ENCODE measurements around the gene IRF1.
"Not testable (repeated sequence)": the region's sequence is repeated elsewhere in the genome, so short reads cannot be mapped to it uniquely, and the experiment has no call there.

Gene IRF1, protein sequence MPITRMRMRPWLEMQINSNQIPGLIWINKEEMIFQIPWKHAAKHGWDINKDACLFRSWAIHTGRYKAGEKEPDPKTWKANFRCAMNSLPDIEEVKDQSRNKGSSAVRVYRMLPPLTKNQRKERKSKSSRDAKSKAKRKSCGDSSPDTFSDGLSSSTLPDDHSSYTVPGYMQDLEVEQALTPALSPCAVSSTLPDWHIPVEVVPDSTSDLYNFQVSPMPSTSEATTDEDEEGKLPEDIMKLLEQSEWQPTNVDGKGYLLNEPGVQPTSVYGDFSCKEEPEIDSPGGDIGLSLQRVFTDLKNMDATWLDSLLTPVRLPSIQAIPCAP

DNA sequence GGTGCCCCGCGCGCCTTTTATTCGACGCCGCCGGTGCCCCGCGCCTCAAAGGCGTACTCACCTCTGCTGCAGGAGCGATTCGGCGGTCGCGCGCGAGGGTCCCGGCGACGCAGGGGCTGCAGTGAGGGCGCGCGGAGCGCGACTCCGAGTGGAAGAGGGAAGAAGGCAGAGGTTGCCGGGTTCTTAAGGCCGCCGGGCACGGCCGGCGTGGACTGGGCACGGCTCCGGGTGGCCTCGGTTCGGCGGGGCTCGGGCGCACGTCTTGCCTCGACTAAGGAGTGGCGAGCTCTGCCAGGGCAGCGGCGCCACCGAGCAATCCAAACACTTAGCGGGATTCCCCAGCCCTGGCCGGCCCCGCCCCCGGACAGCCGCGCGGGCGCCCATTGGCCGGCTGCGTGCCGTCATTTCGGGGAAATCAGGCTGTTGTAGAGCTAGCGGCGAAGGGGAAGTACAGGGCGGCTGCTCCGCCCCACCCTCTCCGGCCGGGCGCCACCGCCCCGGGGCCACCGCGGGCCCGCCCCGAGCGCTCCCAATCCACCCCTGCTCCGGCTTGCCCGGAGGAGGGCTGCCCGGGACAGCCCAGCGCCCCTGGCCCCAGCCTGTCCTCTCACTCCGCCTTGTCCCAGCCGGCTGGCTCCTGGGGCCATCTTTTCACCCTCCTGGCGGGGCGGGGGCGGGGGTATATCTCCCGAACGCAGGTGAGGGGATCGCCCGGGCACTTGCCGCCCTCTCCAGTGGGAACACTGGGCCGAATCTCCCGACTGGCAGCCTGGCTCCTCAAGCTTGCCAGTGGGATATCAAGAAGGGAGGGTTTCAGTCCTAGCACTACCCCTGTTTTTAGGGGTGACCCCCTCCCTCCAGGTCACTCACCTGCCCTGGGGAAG is at the start of gene IRF1:
TSS of gene IRF1 (minus strand) at position 290 of the 884 bp plus-strand sequence. CDS start 1,295 bp downstream, outside the sequence.
- DNase-seq: peak; percentile 97

DNA sequence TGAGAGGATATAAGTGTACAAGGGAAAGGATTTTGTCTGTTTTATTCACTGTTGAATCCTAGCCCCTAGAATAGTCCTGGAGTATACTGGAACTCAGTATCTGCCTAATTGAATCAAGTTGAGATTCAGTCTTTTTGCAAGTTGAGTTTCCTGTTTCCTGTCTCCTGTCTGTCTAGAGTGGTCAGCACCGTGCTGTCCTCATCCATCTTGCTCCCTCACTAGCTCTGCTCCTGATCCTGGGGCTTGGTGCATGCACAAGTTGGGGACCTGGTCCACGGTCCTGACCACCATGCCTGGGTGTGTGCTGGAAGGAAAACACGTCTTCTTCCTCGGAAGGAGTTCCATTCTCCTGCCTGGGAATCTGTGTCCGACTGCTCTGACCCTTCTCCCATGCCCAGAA is 49.6 kb upstream of the IRF1 start:
- no peak for DNase-seq

DNA sequence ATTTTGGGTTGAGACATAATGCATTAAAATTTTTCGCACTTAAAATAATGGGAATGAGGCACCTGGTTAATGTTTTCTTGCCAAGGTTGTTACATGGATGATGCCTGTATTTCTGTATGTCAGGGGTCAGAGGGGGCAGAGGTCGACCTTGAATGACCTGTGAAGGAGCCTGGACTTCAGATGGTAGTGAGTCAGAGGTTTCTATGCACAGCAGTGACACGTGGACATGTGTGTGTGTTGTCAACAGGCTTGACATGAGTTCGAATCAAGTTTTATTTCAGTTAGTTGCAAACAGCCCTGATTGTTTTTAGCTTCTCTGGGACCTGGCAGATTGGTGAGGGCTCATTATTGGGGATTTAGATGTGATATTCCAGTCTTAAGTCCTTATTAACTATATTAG is 49.1 kb upstream of the IRF1 start:
- no peak for DNase-seq

DNA sequence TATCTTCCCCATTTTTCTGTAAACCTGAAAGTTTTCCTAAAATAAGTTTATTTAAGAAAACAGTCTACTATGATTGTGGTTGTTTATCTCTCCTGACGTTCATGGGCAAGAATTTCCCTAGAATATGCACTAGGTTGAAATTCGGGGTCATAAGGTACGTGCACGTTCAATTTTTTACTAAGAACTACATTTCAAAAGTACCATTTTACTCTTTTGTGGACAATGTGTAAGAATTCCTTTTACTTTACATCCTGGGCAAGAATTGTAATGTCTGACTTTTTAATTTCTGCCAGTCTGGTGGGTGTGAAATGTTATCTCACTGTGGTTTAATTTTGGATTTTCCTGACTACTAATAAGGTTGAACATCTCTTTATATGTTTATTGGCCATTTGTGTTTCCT is 40.4 kb upstream of the IRF1 start:
- DNase-seq: no peak

DNA sequence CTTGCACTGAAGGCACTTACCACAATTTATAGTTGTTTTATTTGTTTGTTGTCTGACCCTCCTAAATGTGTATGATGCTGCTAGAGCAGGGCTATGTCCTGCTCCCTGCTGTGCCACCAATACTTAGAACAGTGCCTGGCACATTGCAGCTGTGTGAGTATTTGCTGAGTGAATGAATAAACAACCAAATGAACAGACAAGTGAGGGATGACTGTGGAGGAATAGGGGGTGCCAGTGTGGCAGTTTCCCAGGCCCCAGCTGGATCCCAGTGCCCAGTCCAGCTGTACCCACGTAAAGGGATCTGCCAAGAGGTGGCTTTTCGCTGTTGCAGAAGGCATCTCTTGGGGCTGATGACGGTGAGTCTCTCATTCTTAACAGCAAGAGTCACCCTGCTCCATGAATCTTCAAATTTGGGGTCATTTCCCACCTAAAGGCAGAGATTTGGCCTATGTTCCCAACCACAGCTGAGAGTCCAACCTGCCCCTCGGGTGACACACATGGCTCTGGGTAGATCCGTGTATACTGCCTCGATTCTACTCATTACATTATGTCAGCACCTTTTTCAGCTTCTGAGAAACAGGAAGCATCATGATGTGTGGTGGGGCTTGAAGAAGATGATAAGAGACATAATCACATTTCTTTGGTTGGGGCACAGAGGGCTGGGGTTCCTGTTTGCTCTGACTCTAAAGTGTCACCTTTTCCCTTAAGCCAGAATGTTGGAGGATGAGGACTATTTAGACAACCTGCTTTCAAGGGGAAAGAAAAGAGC is 38.5 kb upstream of the IRF1 start:
- no peak for DNase-seq

DNA sequence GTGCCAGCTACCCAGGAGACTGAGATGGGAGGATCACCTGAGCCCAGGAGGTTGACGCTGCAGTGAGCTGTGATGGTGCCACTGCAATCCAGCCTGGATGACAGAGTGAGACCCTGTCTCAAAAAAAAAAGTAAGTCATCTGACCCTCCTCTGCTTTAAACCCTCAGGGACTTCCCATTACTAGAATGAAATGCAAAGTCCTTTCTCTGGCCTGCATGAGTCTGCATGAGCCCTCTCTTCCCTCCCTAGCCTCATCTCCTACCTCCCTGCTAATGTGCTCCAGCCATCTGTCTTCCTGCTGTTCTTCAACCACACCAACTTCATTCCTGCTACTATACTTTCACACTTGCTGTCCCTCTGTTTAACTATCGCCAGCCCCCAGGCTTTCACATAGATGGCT is 37.4 kb upstream of the IRF1 start:
- no peak for DNase-seq

DNA sequence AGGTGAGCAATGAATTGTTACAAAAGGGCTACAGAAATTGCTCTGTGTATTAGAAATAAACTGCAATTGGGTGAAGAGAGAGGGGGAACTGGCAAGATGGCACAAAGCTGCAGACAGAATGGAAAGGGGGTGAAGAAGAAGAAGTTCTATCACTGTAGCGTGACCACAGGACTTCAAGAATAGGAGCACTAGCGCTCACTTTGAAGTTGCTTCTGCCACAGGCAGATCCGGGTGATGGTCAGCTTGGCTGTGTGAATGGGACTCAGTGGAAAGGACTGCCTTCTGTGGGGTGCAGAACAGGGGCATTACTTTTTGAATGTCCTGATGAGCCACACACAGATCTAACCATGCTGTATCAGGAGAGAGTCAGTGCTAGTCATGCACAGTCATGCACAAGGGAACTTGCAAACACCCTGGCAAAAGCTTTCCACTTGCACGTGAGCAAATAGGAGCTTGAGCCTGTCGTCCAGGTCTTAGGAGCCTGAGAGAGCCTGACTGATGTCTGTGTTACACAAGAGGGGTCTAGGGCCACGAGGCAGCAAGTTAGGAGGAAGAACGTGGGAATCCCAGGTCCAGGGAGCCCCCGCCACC is 36.5 kb upstream of the IRF1 start:
- DNase-seq: no peak

DNA sequence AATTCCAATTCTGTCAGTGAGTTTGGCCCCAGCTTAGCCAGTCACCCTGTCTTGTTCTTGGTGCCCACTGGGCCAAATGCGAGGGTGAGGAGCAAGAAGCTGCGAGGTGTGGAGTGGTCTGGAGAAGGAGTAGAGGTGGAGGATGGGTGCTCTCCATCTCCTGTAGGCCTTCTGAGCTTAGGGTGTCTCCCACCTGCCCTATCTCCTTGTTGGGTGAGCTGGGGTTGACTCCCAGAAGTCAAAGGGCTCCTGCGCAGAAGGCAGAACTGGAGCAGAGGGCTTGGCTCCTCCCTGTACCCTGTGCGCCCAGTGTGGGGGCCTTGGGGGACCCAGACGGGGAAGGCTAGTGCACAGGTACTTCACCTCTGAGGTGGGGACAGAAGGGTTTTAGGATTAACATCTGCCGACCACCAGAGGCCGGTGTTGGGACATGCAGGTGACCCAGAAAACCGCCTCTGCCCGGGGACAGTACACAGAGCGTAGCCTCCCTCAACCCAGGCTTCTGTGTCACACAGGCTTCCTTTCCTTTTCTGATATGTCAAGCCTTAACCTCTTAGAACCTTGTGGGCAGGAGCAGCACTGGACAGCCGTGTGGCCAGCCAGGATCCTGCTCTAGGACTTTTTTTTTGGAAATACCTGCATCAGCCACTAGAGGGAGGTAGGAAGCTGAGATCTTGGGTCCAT is 35.9 kb upstream of the IRF1 start:
- peak; percentile 37 for DNase-seq

DNA sequence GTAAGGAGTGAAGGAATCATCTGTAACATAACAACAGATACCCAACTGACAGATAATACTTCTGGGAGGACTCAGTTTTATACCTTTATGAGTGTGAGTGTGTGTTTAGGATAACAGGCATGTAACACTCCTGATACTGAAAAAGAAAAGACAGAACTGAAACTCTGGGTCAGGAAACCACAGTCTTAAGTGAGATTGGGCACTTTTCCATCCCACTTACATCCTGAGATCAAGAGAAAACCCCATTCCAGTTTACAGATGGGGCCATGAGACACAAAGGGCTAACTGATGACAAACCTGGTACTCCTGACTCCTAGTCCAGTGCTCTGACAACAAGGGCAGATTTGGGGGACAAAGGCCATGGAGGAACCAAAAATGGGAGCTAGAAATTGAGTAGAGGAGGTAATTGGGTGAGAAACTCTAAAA is 34.7 kb upstream of the IRF1 start:
- DNase-seq: no peak

DNA sequence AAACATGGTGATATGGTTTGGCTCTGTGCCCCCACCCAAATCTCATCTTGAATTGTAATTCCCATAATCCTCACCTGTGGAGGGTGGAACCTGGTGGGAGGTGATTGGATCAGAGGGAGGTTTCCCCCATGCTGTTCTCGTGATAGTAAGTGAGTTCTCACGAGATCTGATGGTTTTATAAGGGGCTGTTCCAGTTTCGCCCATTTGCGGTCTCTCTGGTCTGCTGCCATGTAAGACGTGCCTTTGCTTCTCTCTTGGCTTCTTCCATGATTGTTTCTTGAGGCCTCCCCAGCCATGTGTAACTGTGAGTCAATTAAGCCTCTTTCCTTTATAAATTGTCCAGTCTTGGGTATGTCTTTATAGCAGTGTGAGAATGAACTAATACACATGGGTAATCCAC is 34.3 kb upstream of the IRF1 start:
- DNase-seq: not testable (repeated sequence)

DNA sequence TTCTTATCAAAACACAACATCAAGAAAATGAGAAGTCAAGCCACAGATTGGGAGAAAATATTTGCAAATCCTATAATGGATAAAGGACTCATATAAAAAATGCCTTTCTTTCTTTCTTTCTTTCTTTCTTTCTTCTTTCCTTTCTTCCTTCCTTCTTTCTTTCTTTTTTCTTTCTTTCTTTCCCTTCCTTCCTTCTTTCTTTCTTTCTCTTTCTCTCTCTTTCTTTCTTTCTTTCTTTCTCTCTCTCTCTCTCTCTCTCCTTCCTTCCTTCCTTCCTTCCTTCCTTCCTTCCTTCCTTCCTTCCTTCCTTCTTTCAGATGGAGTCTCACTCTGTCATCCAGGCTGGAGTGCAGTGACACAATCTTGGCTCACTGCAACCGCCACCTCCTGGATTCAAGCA is 31.5 kb upstream of the IRF1 start:
- DNase-seq: not testable (repeated sequence)

DNA sequence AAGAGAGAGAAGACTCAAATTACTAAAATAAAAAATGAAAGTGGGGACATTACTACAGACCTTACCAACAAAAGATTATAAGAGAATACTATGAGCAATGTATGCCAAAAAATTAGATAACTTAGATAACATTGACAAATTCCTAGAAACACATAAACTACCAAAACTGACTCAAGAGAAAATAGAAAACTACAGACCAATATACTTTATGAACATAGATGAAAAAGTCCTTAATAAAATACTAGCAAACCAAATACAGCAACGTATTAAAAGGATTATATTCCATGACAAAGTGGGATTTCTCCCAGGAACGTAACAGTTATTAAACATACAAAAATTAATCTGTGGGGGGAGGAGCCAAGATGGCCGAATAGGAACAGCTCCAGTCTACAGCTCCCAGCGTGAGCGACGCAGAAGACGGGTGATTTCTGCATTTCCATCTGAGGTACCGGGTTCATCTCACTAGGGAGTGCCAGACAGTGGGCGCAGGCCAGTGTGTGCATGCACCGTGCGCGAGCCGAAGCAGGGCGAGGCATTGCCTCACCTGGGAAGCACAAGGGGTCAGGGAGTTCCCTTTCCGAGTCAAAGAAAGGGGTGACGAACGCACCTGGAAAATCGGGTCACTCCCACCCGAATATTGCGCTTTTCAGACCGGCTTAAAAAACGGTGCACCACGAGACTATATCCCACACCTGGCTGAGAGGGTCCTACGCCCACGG is 23.2 kb upstream of the IRF1 start:
- not testable (repeated sequence) for DNase-seq

DNA sequence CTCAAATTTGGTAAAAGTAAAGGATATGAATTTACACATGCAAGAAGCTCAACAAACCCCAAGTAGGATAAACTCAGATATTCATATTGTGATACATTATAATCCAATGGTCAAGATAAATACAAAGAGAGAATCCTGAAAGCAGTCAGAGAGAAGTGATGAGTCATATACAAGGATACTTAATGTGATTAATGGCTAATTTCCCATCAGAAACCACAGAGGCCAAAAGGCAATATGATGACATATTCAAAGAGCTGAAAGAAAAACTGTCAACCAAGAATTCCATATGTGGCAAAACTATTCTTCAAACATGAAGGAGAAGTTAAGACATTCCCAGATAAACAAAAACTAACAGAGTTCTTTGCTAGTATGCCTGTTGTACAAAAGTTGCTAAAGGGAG is 19.5 kb upstream of the IRF1 start:
- DNase-seq: peak; percentile 84

DNA sequence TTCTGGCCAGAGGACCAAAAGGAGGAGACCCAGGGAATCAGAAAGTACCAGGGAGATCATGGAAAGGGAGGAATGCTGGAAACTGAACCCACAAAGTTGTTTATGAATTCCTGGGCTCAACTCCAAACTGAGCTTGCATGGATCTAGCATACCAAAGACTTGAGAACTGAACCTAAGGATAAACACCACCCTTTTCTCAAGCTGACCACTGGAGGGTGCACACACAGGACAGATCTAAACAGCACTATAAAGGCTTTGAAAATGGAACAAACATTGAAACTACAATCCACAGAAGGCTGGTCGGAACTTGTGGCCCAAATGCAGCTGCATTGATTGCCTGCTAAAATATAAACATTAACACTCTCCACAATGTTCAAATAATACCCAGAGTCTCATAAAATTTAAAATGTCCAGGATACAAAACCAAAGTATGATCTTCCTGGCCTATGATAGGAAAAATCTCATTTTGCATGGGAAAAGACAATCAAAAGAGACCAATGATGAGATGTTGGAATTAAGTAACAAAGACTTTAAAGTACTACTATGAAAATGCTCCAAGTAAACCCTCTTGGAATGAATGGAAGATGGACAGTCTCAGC is 15.6 kb upstream of the IRF1 start:
- peak; percentile 93 for DNase-seq

DNA sequence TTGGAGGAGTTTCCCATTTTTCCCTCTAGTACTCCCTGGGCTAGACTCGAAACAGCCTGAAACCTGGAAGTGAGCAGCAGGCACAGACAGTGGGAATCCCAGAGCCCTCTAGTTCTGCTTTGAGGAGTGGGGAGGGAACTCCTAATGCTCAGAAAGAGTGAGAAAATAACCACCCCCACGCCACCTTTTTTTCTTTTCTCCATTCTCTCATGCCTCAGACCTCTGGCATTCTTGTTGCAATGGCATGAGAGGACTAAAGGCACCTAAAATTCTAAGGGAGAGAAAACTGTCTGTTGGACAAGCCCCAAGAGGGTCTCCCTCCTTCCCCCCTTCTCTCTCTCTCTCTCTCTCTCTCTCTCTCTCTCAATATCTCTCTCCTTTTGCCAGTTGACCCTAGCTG is 15.1 kb upstream of the IRF1 start:
- peak; percentile 53 for DNase-seq

DNA sequence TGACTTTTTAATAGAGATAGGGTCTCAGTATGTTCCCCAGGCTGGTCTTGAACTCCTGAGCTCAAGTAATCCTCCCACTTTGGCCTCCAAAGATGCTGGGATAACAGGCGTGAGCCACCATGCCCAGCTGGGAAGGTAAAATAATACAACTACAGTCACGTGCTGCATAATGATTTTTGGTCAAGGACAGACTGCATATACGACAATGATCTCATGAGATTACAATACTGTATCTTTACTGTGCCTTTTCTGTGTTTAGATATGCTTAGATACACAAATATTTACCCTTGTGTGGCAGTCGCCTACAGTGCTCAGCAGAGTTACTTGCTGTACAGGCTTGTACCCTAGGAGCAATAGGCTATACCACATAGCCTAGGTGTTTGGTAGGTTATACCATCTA is 14.2 kb upstream of the IRF1 start:
- DNase-seq: no peak

DNA sequence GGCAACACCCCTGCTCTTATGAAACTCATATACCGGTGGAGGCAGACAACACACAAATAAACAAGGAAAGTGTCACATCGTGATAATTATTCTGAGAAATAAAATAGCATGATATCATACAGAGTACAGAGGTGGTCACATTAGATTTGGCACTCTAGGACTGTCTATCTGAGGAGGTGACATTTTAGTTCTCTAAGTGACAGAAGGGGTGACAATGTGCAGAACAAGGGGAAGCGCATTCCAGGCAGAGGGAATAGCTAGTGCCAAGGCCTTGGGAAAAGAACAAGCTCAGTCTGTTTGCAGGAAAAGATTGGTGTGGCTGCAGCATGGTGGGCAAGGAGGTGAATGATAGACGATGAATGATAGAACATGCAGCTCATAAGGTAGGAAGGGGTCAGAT is 12.7 kb upstream of the IRF1 start:
- no peak for DNase-seq

DNA sequence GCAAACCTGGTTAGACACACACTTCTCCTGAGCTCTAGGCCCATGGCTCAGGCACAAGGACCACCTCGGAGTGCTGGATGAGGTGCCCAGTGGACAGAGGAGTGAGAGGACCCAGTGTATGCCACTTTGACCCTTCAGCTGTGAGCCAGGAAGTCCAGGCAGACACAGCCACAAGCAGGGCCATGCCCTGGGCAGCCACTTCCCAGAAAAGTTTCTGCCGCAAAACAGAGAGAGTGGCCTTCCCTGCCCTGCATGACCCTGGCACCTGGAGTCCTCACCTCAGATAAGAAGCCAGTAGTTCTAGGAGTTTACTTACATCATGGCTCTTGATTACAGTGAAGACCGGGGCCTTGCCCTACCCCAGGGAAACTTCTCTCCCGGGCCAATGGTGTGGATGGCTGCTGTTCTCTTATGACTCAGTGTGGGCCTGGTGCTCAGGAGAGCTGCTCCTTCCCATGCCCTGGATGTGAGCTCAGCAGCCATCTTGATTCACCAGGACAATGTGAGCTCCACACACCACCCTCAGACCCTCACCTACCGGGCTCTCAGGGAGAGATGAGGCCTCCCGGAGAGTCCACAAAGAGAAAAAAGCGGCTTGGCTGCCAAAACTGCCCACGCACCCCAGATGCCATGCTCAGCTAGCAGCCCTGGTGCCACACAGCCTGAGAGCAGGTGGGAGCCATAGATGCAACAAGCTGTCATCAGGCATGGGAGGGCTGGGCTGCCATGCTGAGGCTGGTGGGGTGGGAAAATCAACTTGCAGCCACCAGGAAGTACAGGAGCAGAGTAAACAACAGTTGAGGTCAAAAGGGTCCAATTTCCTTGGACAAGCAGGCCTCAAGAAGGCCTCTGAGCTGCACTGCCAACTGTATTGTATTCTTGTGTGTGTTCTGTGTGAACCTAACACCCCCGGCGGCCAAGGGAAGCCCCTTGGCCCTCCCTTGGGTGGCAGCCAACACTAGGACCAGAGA is 11.7 kb upstream of the IRF1 start:
- no peak for DNase-seq

DNA sequence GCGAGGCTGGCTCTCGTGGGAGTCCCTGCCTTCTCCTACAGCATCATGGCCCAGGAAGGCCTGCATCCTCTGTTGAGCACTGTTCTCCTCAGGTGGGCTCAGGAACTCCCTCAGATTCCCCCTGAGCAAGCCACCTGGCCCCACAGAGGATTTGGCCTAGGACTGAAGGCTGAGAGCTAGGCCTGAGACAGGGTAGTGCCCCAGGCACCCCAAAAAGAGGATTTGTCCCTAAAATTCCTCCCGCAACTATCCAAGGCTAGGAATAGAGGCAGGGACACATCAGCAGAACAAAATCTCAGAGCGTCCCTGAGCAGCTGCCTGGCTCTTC is 11.0 kb upstream of the IRF1 start:
- DNase-seq: no peak
